H9 (cell line): ENCODE results near the gene RAB27B. TPM values are rescaled to one million over a fixed set of nuclear protein-coding genes. Genes with fewer than 3 reads are reported as not detected.

Experiments used
- DNase-seq: peaks from one replicate; pipeline ENCODE4 v3.0.0-alpha.2; 2017
- H2AFZ ChIP-seq: one replicate; pipeline ENCODE4 v1.6.1; 2013; ENCODE audit warnings: mild to moderate bottlenecking, low read length, control low read depth, moderate library complexity
- H2AK5ac ChIP-seq: 2 replicates; pipeline ENCODE4 v1.6.1; 2013; ENCODE audit warnings: low read length, control low read depth, mixed read lengths; ENCODE audit not compliant: insufficient read length
- H2BK120ac ChIP-seq: one replicate; pipeline ENCODE4 v1.6.1; 2013; ENCODE audit warnings: low read depth, mild to moderate bottlenecking, low read length, control low read depth, inconsistent platforms; ENCODE audit not compliant: poor library complexity, severe bottlenecking
- H2BK12ac ChIP-seq: 2 replicates; pipeline ENCODE4 v1.6.1; 2013; ENCODE audit warnings: low read length, control low read depth, mixed read lengths, low read depth; ENCODE audit not compliant: insufficient read length
- H2BK15ac ChIP-seq: 2 replicates; pipeline ENCODE4 v1.6.1; 2013; ENCODE audit warnings: low read depth, low read length, control low read depth
- H2BK20ac ChIP-seq: one replicate; pipeline ENCODE4 v1.6.1; 2013; ENCODE audit warnings: low read depth, mild to moderate bottlenecking, low read length, control low read depth, inconsistent platforms; ENCODE audit not compliant: poor library complexity, severe bottlenecking
- H2BK5ac ChIP-seq: 2 replicates; pipeline ENCODE4 v1.6.1; 2013; ENCODE audit warnings: low read length, control low read depth, mixed read lengths; ENCODE audit not compliant: insufficient read length
- H3K14ac ChIP-seq: 2 replicates; pipeline ENCODE4 v1.6.1; 2013; ENCODE audit warnings: low read length, control low read depth; ENCODE audit not compliant: insufficient read depth
- H3K18ac ChIP-seq: 2 replicates; pipeline ENCODE4 v1.6.1; 2013; ENCODE audit warnings: low read depth, mild to moderate bottlenecking, mixed read lengths, low read length, control low read depth; ENCODE audit not compliant: insufficient read length
- H3K23ac ChIP-seq: 2 replicates; pipeline ENCODE4 v1.6.1; 2013; ENCODE audit warnings: low read length, control low read depth, mixed read lengths, low read depth; ENCODE audit not compliant: insufficient read length
- H3K23me2 ChIP-seq: 2 replicates; pipeline ENCODE4 v1.6.1; 2013; ENCODE audit warnings: low read depth, mild to moderate bottlenecking, mixed read lengths, low read length, control low read depth; ENCODE audit not compliant: insufficient read length, poor library complexity, severe bottlenecking
- H3K27ac ChIP-seq: 2 replicates; pipeline ENCODE4 v1.5.1; 2013; ENCODE audit warnings: low read length, control low read depth, mixed read lengths, low read depth; ENCODE audit not compliant: insufficient read length
- H3K27me3 ChIP-seq: 2 replicates; pipeline ENCODE4 v1.6.1; 2013; ENCODE audit warnings: low read length, control low read depth, inconsistent platforms; ENCODE audit not compliant: insufficient read depth
- H3K4ac ChIP-seq: 2 replicates; pipeline ENCODE4 v1.6.1; 2013; ENCODE audit warnings: low read depth, mild to moderate bottlenecking, control low read depth, inconsistent platforms, low read length, moderate library complexity
- H3K4me1 ChIP-seq: 2 replicates; pipeline ENCODE4 v1.6.1; 2013; ENCODE audit warnings: low read length, control low read depth, inconsistent platforms; ENCODE audit not compliant: insufficient read depth
- H3K4me2 ChIP-seq: 2 replicates; pipeline ENCODE4 v1.6.1; 2013; ENCODE audit warnings: low read length, control low read depth, mixed read lengths; ENCODE audit not compliant: insufficient read length, insufficient read depth
- H3K56ac ChIP-seq: 2 replicates; pipeline ENCODE4 v1.6.1; 2013; ENCODE audit warnings: low read depth, mild to moderate bottlenecking, mixed read lengths, low read length, control low read depth; ENCODE audit not compliant: insufficient read length
- H3K79me1 ChIP-seq: 2 replicates; pipeline ENCODE4 v1.6.1; 2013; ENCODE audit warnings: low read depth, mild to moderate bottlenecking, moderate library complexity, low read length, control low read depth, inconsistent platforms; ENCODE audit not compliant: insufficient read depth, poor library complexity, severe bottlenecking
- H3K79me2 ChIP-seq: 2 replicates; pipeline ENCODE4 v1.6.1; 2013; ENCODE audit warnings: low read length, control low read depth, inconsistent platforms; ENCODE audit not compliant: insufficient read depth
- H3K9ac ChIP-seq: 2 replicates; pipeline ENCODE4 v1.6.1; 2013; ENCODE audit warnings: low read length, control low read depth, mixed read lengths; ENCODE audit not compliant: insufficient read length; ENCODE audit errors: extremely low read depth
- H3K9me3 ChIP-seq: one replicate; pipeline ENCODE4 v1.6.1; 2013; ENCODE audit warnings: low read depth, low read length, inconsistent platforms; ENCODE audit not compliant: control insufficient read depth
- H3T11ph ChIP-seq: one replicate; pipeline ENCODE4 v1.6.1; 2013; ENCODE audit warnings: mild to moderate bottlenecking, low read length, control low read depth, inconsistent platforms
- H4K20me1 ChIP-seq: one replicate; pipeline ENCODE4 v1.6.1; 2013; ENCODE audit not compliant: control insufficient read depth, insufficient read length, insufficient read depth
- H4K5ac ChIP-seq: 2 replicates; pipeline ENCODE4 v1.6.1; 2013; ENCODE audit warnings: low read depth, mild to moderate bottlenecking, mixed read lengths, low read length, control low read depth; ENCODE audit not compliant: insufficient read length
- H4K8ac ChIP-seq: replicated peaks from 2 replicates; pipeline ENCODE4 v1.6.1; 2013; ENCODE audit warnings: low read length, control low read depth, mixed read lengths, low read depth; ENCODE audit not compliant: insufficient read length
- H4K91ac ChIP-seq: 2 replicates; pipeline ENCODE4 v1.6.1; 2013; ENCODE audit warnings: low read depth, mild to moderate bottlenecking, moderate library complexity, mixed read lengths, low read length, control low read depth; ENCODE audit not compliant: insufficient read length
- H3K27ac Mint-ChIP-seq, 3 experiments: 2 replicates in 2 of 3; 3 replicates in 1 of 3; pipeline ENCODE4 v1.8.0; 2020 to 2021; ENCODE audit warnings: mixed read lengths in 3 of 3, mild to moderate bottlenecking in 1 of 3, moderate library complexity in 1 of 3
- H3K27me3 Mint-ChIP-seq: 2 replicates; pipeline ENCODE4 v1.8.0; 2021; ENCODE audit warnings: low read depth, mild to moderate bottlenecking, moderate library complexity, mixed read lengths
- H3K36me3 Mint-ChIP-seq, 3 experiments: 2 replicates in 2 of 3; 3 replicates in 1 of 3; pipeline ENCODE4 v1.8.0; 2020 to 2021; ENCODE audit warnings: low read depth in 3 of 3, mixed read lengths in 3 of 3; ENCODE audit not compliant: insufficient read depth in 1 of 3
- H3K4me1 Mint-ChIP-seq, 2 experiments: 2 replicates each; pipeline ENCODE4 v1.8.0; 2020; ENCODE audit warnings: mixed read lengths in 2 of 2
- H3K4me3 Mint-ChIP-seq, 2 experiments: 2 replicates in 1 of 2; 3 replicates in 1 of 2; pipeline ENCODE4 v1.8.0; 2020 to 2021; ENCODE audit warnings: mild to moderate bottlenecking in 2 of 2, mixed read lengths in 2 of 2, moderate library complexity in 1 of 2
- H3K9me3 Mint-ChIP-seq, 2 experiments: 2 replicates in 1 of 2; 3 replicates in 1 of 2; pipeline ENCODE4 v1.8.0; 2020; ENCODE audit warnings: mild to moderate bottlenecking in 2 of 2, mixed read lengths in 2 of 2, moderate library complexity in 1 of 2
- CTCF ChIP-seq: fragments of 200-600 bp; sonication (generic); conservative IDR thresholded peaks from 3 replicates; pipeline ENCODE4 v1.8.0; 2021; ENCODE audit warnings: antibody characterized with exemption, mild to moderate bottlenecking
- WGBS: extraction: QIAGEN DNeasy Blood & Tissue Kit; methylation state at CpG from one replicate; pipeline ENCODE4 v1.1.7; 2013; ENCODE audit warnings: missing lambda C conversion rate, low lambda C conversion rate, mixed read lengths; ENCODE audit not compliant: insufficient read length; ENCODE audit errors: extremely low coverage; 5-methylcytosine and 5-hydroxymethylcytosine counted together
- total RNA-seq: library from RNA; stranded (reverse); gene quantifications from 2 replicates; pipeline ENCODE4 v1.2.1, GENCODE V29; 2021

The RAB27B gene
- total RNA-seq, 1 experiment from 2014 or later = 0.15 TPM

GRCh38 chr18:54812885-54813284 is 15.4 kb upstream of the RAB27B start:
- Histone ChIP-seq H3K23me2 (no peaks in the 10 kb centered on the region), H4K20me1 (no peaks in the 10 kb centered on the region), H3T11ph (no peak overlapping the region), H2AK5ac (no peak overlapping the region), H3K18ac (no peak overlapping the region), H2BK120ac (no peak overlapping the region), H2BK15ac (no peak overlapping the region), H3K27ac (no peak overlapping the region), H4K91ac (no peak overlapping the region), H2BK12ac (no peak overlapping the region), H2AFZ (no peak overlapping the region), H3K56ac (no peak overlapping the region), H4K5ac (no peak overlapping the region), H3K23ac (no peak overlapping the region), H3K14ac (no peak overlapping the region), H3K27me3 (no peaks in the 10 kb centered on the region), H2BK5ac (no peak overlapping the region), H3K4me2 (no peak overlapping the region), H2BK20ac (no peak overlapping the region), H3K4me1 (no peaks in the 10 kb centered on the region), H3K79me1 (no peaks in the 10 kb centered on the region), H4K8ac (no peak overlapping the region), H3K9ac (no peak overlapping the region), H3K4ac (no peak overlapping the region), H3K9me3 (no peaks in the 10 kb centered on the region), H3K79me2 (no peaks in the 10 kb centered on the region)
- Mint-ChIP-seq H3K27me3 (no peaks in the 10 kb centered on the region), H3K27ac (no peak overlapping the region), H3K36me3 (no peaks in the 10 kb centered on the region), H3K4me1 (no peaks in the 10 kb centered on the region; a peak in 2 of 4 replicates), H3K4me3 (no peak overlapping the region), H3K9me3 (no peaks in the 10 kb centered on the region)
- DNase-seq = no peak
- WGBS = no CpG with 5 or more reads among the region's 2 CpGs
- no peak for TF ChIP-seq CTCF
